Testis (tissue), 2 donors: Measurements from ENCODE around the gene KTI12.

Experiments
- CTCF ChIP-seq, 3 experiments: fragments of 450-650 bp in 2 of 3; fragments of 200-600 bp in 1 of 3; sonication (generic) in 1 of 3; IDR thresholded peaks; one replicate each; pipeline ENCODE4 v1.5.1; 2016 to 2019; ENCODE audit warnings: antibody characterized with exemption in 3 of 3, mild to moderate bottlenecking in 2 of 3, moderate library complexity in 1 of 3
- POLR2A ChIP-seq: fragments of 450-650 bp; IDR thresholded peaks from one replicate; pipeline ENCODE4 v1.6.1; 2017; ENCODE audit warnings: antibody characterized with exemption, mild to moderate bottlenecking, moderate library complexity

- TF ChIP-seq CTCF (IDR thresholded peaks at IDR 0.05): no peak
- TF ChIP-seq POLR2A: no peak
Observed at GRCh38 chr1:52059888-52060287, 26.3 kb upstream of the KTI12 start.
